HG03025 (cell line): ENCODE measurements around the gene THOC6.

ENCODE experiments used
- ATAC-seq: cut with Tn5 transposase; IDR thresholded peaks from one replicate; pipeline ENCODE4 v1.9.1; 2021; ENCODE audit warnings: mild to moderate bottlenecking, moderate library complexity; ENCODE audit not compliant: unreplicated experiment, low FRiP score

THOC6 gene

DNA sequence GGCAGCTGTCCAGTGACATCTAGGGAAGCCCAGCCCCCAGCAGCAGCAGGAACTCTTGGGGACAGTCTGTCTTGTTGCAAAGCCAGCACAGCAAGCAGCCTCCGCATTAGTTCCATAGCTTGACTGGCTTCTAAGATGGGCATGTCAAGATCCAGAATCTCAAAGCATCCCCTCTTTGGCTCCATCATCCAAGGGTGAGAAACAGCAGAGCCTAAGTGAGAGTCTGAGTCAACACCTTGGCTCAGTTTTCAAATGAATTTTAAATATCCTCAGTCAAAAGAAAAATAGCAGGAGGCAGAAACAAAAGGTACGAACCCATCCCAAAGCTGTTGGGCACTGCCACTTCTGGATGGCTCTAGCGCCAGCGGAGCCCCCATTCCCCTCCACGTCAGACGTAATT, 8.9 kb upstream of the THOC6 start:
- no peak for ATAC-seq

DNA sequence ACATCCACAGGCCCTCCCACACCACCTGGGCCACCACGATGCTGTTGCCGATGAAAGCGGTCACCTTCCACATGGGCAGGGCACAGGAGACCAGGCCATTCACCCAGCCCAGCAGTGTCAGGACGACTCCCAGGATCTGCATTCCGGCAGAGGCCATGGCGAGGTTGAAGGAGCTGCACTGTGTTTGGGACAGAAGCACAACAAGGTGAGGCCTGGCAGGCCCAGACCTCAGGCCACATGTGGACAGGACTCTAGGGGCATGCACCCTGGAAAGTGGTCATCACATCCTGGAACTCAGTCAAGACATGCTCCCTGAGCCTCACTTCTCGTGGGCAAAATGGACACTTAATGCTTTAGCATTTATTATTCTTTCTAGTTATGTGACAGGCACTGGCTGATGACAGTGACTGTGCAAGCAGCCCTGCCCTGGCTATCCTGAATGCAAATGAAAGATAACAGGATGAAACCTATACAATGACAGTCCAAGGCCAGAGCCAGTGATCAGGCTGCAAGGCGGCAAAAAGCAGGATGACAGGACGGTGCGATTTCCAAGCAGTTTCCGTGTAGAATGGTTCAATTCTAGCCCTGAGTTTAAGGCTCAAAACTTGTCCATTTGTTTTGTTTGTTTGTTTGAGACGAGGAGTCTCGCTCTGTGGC, 7.8 kb upstream of the THOC6 start:
- ATAC-seq = no peak

DNA sequence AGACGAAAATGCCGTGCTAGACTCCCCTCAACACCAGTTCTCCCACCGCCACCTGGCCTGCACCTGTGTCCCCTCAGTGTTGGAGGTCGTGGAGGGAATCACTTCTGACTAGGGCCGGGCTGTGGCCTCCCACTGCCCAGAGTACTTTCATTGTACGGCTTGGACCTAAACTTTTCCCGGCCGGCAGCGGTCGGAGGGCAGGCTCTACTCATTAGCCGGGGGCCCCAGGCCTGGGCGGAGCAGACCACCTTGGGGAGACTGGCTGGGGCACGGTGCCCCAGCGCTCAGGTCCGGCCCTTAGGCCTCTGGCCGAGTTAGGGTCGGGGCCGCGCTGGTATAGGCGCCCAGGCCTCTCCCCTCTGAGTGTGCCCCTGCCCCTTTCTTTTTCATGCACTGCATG, 6.5 kb upstream of the THOC6 start:
- no peak for ATAC-seq

DNA sequence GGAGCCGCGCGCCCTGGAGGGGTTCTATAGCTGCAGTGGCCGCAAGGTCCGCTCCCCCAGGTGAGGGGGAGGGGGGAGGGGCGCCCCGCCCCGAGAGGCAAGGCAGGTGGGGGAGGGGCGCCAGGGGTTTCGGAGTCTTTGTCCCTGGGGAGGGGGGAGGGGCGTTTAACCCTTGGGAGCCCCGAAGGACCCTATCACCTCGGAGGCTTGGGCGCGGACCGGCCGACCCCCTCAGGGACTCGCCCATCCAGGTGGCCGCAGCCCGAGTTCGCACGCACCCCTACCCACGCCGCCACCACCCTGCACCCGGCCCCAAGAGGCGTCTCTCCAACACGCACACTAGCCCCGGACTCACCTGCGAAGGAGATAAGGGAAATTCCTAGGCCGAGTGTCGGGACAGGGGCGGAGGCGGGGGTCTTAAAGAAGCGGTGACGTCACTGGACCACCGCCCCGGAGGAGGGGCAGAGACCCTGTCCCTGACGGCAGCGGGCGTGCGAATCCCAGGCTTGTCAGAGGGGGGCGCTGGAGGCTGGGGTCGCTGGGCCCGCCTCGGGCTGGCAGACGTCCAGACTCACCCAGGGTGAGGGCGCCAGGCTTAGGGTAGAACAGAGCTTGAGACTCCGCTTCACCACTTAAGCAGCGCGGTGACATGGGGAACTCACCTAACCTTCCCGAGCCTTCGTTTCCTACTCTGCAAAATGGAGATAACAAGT, 5.9 kb upstream of the THOC6 start, which contains the start of gene CLDN6:
Gene CLDN6 (minus strand): TSS at position 390 of the 713 bp plus-strand sequence. CDS start 2,162 bp downstream, outside the sequence.
- no peak for ATAC-seq

DNA sequence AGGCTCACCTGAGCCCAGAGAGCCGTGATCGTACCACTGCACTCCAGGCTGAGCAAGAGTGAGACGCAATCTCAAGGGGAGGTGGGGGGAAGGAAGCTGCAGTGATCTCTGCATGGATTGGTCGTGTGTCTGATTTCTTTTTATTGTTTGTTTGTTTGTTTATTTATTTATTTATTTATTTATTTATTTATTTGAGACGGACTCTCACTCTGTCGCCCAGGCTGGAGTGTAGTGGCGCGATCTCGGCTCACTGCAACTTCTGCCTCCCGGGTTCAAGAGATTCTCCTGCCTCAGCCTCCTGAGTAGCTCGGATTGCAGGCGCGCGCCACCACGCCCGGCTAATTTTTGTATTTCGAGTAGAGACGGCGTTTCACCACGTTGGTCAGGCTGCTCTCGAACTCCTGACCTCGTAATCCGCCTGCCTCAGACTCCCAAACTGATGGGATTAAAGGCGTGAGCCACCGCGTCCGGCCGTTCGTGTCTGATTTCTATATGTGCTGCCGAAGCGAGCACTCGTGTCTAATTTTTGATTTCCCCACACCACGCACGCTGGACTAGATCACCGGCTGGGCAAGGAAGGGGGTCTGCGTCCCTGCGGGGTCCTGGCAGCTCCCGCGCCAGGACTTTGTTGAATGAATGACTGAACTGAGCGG, 4.1 kb upstream of the THOC6 start:
- no peak for ATAC-seq

DNA sequence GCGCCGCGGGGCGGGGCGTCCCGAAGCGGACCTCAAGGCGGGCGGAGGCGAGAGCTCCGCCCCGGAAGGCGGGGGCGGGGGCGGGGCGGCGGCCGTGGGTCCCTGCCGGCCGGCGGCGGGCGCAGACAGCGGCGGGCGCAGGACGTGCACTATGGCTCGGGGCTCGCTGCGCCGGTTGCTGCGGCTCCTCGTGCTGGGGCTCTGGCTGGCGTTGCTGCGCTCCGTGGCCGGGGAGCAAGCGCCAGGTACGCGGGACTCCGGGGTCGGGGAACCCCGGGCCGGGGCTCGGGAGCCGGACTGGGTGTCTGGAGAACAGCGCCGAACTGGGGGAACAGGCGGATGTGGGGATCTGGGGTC, 3.6 kb upstream of the THOC6 start, which contains the start of gene TNFRSF12A:
Gene TNFRSF12A (plus strand): TSS at position 122 of the 357 bp plus-strand sequence. CDS start 30 bp downstream, at position 152.
- ATAC-seq = no peak

DNA sequence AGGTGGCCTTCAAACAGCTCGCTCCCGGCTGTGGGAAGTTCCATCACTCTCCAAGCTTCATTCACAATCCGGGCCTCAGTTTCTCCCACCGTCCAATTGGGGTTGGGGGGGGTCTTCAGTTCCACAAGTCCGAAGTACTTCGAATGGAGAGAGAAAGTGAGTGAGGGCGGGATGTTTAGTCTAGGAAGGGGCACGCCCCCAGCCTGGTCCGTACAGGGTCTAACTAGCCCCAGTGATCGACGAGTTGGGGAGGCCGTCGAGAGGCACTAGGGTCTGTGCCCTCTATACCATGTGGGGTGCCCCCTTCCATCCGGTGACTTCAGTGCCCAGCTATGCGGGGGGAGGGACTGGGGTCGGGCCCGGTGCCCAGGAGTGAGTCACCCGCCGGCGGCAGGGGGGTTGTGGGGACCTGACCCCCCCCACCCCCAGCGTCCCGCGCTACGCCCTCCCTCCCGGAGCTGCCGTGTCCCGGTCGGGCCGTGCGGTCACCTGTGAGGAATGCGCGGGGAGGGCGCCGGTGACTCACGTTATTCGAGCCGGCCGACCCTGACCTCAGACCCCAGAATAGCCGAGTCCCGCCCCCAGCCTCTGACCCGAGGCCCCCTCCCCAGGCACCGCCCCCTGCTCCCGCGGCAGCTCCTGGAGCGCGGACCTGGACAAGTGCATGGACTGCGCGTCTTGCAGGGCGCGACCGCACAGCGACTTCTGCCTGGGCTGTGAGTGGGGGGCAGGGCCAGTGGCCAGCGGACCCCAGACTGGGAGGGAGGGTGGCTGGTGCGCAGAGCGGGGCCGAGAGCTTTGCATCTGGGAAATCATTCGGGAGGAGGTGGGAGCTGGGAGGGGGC, 3.0 kb upstream of the THOC6 start:
- ATAC-seq = no peak

DNA sequence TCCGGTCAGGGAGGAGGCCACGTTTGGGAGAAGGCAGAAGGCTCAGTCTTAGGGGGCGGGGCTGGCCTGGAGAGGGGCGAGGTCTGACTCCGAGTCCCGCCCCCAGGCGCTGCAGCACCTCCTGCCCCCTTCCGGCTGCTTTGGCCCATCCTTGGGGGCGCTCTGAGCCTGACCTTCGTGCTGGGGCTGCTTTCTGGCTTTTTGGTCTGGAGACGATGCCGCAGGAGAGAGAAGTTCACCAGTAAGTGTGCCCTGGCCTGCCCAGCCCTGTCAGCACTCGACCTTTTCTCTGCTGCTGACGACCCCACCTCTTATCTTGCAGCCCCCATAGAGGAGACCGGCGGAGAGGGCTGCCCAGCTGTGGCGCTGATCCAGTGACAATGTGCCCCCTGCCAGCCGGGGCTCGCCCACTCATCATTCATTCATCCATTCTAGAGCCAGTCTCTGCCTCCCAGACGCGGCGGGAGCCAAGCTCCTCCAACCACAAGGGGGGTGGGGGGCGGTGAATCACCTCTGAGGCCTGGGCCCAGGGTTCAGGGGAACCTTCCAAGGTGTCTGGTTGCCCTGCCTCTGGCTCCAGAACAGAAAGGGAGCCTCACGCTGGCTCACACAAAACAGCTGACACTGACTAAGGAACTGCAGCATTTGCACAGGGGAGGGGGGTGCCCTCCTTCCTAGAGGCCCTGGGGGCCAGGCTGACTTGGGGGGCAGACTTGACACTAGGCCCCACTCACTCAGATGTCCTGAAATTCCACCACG, 2.2 kb upstream of the THOC6 start:
- no peak for ATAC-seq

DNA sequence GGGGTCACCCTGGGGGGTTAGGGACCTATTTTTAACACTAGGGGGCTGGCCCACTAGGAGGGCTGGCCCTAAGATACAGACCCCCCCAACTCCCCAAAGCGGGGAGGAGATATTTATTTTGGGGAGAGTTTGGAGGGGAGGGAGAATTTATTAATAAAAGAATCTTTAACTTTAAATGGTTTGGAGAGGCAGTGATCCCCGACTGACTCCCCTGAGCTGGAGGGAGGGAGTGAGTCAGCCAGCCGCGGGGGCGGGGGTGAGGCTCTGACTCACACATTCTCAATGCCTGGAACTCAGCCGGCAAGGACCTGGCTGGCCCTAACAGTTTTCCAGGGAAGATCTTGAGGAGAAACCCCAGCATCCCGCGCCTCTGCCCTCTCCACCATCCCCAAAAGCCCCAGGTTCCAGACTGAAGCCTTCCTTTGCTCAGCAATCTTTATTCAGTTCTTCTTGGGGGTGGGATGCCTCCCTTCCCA, 1.6 kb upstream of the THOC6 start:
- ATAC-seq = no peak

DNA sequence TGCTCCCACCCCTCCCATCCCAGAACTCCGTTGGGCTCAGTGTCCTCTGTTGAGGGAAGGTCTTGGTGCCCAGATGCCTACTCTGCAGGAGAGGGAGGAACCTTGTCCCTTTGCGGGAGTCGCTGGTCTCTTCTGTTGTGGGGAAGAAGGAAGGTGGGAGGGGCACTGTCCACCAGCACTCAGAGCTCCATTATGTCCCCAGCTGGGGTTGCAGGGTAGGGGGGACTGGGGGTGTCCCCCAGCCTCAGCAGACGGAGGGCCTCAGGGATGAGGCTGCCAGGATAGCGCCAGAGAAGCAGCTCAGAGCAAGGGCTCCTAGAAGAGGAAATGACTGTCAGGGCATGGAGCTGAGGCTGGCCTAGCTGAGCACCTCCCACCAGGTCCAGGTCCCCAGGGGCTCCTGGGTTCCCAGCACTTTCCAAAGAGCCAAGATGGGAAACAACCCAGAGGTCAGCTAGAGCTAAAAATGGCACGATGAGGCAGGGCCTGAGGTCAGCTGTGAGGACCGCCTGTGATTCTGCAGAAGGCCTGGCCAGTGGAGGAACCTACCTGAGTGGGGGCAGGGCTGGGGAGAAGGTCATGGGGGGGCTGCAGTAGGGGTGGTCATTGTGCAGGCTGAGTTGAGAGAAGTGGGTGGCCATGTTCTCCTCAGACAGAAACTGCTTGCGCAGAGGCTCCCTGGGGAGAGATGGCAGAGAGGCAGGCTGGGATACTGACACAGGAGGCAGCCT, 986 bp upstream of the THOC6 start:
- ATAC-seq = no peak

DNA sequence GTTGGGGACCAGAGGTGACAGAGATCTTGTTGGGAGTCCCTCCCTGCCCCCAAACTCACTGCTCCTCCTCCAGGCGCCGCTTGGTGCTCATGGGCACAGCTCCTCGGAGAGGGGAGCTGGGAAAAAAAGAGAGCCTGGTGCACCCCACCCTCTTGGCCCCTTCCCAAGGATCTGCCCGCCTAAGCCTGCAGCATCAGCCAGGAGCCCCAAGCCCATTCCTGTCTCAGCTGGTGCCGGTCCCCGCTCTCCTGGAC, 493 bp upstream of the THOC6 start:
- no peak for ATAC-seq

DNA sequence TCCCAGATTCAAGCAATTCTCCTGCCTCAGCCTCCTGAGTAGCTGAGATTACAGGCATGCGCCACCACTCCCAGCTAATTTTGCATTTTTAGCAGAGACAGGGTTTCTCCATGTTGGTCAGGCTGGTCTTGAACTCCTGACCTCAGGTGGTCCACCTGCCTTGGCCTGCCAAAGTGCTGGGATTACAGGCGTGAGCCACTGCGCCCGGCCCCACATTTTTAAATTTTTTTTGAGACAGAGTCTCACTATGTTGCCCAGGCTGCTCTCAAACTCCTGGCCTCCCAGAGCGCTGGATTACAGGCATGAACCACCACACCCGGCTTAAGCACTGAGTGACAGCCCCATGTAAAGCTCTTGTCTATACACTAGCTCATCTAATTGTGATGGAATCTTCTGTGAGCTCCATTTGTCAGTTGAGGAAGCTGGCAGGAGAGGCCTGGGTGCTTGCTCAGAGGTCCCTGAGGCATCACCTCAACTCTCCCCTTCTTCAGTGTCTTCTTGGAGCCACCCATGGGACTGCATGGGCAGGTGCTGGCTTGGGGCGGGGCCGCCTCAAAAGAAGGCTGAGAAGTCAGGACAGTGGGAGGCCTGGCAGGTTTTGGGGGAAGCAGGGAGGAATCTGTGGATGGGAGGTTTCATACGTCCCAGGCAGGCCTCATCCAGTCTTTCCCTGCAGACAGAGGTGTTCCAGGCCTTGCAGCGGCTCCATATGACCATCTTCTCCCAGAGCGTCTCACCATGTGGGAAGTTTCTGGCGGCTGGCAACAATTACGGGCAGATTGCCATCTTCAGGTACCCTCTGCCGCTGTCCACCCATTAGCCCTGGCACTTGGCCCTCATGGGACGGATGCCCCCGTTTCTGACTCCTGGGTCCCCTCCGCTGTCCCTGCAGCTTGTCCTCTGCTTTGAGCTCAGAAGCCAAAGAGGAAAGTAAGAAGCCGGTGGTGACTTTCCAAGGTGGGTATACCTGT, 1.5 kb downstream of the THOC6 start:
- ATAC-seq = no peak

DNA sequence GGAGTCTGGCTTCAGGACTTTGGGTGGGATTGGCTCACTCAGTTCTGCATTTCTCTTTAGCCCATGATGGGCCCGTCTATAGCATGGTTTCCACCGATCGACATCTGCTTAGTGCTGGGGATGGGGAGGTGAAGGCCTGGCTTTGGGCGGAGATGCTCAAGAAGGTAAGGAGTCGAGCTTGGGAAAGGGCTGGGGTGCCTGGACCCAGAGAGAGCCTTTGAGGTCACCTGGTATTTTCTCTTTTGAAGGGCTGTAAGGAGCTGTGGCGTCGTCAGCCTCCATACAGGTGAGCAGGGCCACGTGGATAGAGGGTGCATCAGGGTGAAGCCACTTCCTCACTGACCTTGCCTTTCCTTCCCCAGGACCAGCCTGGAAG, 2.2 kb downstream of the THOC6 start:
- ATAC-seq = no peak

DNA sequence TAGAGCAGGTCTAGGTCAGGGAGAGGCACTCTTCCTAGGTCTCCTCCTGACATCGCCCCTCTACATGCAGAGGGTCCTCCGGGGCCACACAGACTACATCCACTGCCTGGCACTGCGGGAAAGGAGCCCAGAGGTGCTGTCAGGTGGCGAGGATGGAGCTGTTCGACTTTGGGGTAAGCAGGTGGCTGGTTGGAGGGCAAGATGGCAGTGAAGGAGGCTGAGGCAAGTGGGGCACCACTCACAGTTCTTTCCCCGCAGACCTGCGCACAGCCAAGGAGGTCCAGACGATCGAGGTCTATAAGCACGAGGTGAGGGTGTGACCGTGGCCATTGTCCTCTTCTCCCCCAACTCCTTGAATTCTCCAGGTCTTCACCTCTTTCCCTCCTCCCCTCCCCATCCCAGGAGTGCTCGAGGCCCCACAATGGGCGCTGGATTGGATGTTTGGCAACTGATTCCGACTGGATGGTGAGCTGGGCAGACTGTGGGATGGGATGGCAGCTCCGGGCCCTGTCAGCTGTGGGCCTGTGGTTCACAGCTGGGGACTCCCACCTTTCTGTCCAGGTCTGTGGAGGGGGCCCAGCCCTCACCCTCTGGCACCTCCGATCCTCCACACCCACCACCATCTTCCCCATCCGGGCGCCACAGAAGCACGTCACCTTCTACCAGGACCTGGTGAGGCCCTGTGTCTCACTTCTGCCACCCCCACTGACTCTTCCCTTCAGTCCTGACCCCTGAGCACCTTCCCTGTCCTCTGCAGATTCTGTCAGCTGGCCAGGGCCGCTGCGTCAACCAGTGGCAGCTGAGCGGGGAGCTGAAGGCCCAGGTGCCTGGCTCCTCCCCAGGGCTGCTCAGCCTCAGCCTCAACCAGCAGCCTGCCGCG, 3.0 kb downstream of the THOC6 start:
- ATAC-seq = no peak

DNA sequence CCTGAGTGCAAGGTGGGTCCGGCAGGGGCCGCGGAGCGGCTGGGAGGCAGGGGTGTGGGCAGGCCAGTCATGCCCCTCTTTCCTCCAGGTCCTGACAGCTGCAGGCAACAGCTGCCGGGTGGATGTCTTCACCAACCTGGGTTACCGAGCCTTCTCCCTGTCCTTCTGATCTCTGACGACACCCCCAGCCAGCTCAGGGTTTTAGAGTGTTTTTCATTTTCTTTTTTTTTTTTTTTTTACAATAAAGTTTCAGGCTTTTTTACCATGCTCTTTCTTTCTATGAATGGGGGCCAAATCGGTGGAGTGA, 3.6 kb downstream of the THOC6 start:
- no peak for ATAC-seq

DNA sequence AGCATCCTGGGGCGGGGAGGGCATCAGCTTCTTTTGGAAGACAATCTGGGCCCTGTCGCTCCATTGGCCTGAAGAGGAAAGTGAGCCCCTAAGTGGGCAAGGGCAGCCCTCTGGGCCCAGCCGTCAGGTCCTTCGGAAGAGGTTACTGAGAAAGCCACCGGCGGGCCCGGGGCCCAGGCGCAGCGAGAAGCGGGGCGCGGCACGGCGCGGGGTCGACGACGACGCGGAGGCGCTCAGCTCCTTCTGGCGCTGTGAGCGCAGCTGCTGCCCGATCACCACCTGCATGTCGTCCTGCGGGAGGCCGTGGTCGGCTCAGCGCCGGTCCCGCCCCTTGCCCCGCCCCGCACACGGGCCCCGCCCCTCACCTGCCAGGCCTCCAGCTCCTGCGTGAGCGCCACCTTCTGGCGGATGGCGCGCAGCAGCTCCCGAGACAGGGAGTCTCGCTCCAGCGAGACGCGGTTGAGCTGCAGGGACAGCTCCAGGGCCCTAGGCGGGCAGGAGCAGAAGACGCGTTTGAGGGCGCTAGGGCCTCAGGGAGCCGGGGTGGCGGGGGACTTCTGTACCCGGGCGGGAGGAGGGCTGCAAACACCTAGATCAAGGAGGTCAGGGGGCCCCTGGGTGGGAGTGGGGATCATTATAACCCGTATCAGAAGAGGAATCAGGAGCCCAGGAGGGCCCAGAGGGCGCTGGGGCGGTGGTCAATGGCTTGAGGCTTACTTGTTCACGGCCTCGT, 4.3 kb downstream of the THOC6 start:
- ATAC-seq = no peak

DNA sequence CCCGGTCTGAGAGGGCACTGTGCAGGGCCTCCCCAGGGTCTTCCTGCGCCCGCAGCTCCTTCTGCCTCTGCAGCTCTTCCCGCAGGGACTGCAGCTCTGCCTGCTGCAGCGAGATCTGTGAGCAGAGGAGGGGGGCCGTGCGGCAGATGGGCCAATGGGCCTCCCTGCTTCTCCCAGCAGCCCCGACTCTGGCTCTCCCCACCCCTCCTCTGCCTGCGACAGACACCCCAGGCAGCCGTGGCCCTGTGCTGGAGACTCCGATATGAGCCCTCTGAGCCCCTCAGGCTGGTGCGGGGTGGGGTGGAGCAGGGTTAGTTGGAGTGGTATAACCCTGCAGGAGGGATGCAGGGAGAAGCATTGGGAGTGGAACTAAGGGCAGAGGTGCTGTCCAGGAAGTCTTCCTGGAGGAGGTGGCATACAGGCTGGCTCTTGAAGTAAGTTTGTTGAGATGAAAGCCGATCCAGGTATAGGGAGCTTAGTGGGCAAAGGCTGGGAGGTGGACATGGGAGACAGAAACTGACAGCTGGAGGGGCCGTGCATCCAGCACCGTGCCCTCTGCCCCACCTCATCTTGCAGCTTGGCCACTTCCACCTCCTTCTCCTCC, 5.0 kb downstream of the THOC6 start:
- no peak for ATAC-seq
